ENCODE results near the gene TENM3.

The TENM3 gene

DNA sequence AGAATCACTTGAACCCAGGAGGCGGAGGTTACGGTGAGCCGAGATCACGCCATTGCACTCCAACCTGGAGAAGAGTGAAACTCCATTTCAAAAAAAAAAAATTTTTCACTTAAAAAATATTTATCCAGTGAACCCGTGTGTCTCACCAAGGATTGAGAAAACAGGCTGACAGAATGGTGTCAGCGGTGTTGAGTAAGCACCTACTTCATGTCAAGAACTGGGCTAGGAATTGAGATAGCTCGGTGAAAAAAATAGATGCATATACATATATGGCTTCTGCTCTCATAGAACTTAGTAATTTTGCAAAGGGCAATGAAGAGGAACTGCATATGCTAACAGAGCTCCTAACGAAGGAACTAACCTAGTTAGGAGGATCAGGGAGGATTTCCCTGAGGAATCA, 297.3 kb downstream of the TENM3 start:
- no peak overlapping the region for H3K27ac ChIP-seq (ENCODE audit: low read depth, low read length, poor library complexity, severe bottlenecking)
- no peak for TF ChIP-seq EZH2 (IDR thresholded peaks at IDR 0.05; ENCODE audit: borderline replicate concordance, low read length)
- TF ChIP-seq, protein P1, sequence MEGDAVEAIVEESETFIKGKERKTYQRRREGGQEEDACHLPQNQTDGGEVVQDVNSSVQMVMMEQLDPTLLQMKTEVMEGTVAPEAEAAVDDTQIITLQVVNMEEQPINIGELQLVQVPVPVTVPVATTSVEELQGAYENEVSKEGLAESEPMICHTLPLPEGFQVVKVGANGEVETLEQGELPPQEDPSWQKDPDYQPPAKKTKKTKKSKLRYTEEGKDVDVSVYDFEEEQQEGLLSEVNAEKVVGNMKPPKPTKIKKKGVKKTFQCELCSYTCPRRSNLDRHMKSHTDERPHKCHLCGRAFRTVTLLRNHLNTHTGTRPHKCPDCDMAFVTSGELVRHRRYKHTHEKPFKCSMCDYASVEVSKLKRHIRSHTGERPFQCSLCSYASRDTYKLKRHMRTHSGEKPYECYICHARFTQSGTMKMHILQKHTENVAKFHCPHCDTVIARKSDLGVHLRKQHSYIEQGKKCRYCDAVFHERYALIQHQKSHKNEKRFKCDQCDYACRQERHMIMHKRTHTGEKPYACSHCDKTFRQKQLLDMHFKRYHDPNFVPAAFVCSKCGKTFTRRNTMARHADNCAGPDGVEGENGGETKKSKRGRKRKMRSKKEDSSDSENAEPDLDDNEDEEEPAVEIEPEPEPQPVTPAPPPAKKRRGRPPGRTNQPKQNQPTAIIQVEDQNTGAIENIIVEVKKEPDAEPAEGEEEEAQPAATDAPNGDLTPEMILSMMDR (IDR thresholded peaks at IDR 0.05; ENCODE audit: low read length), result no peak
- no peaks in the 10 kb centered on the region for H4K20me1 ChIP-seq (ENCODE audit: insufficient read depth, low read length)
- H3K9me3 ChIP-seq (ENCODE audit: low read length), result no peaks in the 10 kb centered on the region
- H3K9ac ChIP-seq (ENCODE audit: low read length), result no peak overlapping the region
- H3K4me2 ChIP-seq (ENCODE audit: low read length), result no peak overlapping the region
- no peak overlapping the region for H2AFZ ChIP-seq (ENCODE audit: low read length)
- no peak overlapping the region for H3K4me3 ChIP-seq (ENCODE audit: low read depth, low read length, poor library complexity, severe bottlenecking)
- H3K36me3 ChIP-seq (ENCODE audit: insufficient read depth, low read length), result no peaks in the 10 kb centered on the region
- no peaks in the 10 kb centered on the region for H3K4me1 ChIP-seq (ENCODE audit: insufficient read depth, low read length, severe bottlenecking)
- no peaks in the 10 kb centered on the region for H3K27me3 ChIP-seq (ENCODE audit: insufficient read depth, low read length)
- no peaks in the 10 kb centered on the region for H3K79me2 ChIP-seq (ENCODE audit: insufficient read depth, low read length)
- H3F3A ChIP-seq (ENCODE audit: insufficient read depth, low read length), result no peaks in the 10 kb centered on the region
- H3K9me2 ChIP-seq (ENCODE audit: low read depth, low read length), result no peaks in the 10 kb centered on the region

DNA sequence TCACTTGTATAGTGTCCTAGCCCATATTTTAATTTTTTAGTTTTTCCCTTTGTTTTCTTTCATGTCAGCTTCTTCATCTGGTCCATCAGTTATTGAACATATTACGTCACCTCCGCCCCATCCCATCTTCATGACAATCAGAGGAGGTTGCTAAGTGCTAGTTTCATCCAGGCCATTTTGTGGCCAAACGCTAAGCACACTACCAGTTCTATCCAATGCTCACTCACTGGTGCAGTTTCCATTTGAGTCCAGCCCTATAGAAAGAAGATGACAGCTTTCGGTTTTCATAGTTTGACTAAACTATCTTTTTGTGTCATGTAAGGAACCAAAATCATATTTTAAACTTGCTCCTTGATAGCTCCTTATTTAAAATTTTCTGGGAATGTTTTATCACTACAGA, 304.2 kb downstream of the TENM3 start:
- no peaks in the 10 kb centered on the region for H3K9me2 ChIP-seq (ENCODE audit: low read depth, low read length)
- no peak overlapping the region for H3K4me3 ChIP-seq (ENCODE audit: low read depth, low read length, poor library complexity, severe bottlenecking)
- no peak overlapping the region for H3K27ac ChIP-seq (ENCODE audit: low read depth, low read length, poor library complexity, severe bottlenecking)

DNA sequence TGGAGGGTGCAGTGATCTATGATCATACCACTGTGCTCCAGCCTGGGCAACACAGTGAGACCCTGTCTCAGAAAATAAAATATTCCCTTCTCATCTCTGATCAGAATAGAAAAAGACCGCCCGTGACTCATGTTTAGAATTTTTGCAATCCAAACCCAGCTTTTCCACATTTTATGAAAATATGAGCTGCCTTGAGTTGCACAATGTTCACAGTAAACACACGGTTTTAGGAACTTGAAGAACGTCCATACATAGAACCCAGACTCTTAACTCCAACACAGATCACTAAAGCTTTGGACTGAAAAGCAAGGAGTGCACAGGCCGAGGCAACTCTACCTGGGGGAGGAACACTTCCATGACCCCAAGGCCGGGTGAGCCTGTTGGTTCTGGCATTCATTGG, 305.0 kb downstream of the TENM3 start:
- no peaks in the 10 kb centered on the region for H3K4me1 ChIP-seq (ENCODE audit: insufficient read depth, low read length, severe bottlenecking)
- H3K9me2 ChIP-seq (ENCODE audit: low read depth, low read length), result no peaks in the 10 kb centered on the region
- H3K27me3 ChIP-seq (ENCODE audit: insufficient read depth, low read length), result no peaks in the 10 kb centered on the region
- H3K79me2 ChIP-seq (ENCODE audit: insufficient read depth, low read length), result no peaks in the 10 kb centered on the region
- no peak overlapping the region for H2AFZ ChIP-seq (ENCODE audit: low read length)
- no peaks in the 10 kb centered on the region for H4K20me1 ChIP-seq (ENCODE audit: insufficient read depth, low read length)
- no peak overlapping the region for H3K4me2 ChIP-seq (ENCODE audit: low read length)
- no peaks in the 10 kb centered on the region for H3K36me3 ChIP-seq (ENCODE audit: insufficient read depth, low read length)
- H3K4me3 ChIP-seq (ENCODE audit: low read depth, low read length, poor library complexity, severe bottlenecking), result no peak overlapping the region
- H3F3A ChIP-seq (ENCODE audit: insufficient read depth, low read length), result no peaks in the 10 kb centered on the region
- no peak overlapping the region for H3K27ac ChIP-seq (ENCODE audit: low read depth, low read length, poor library complexity, severe bottlenecking)
- H3K9ac ChIP-seq (ENCODE audit: low read length), result no peak overlapping the region
- no peaks in the 10 kb centered on the region for H3K9me3 ChIP-seq (ENCODE audit: low read length)
- TF ChIP-seq EZH2 (IDR thresholded peaks at IDR 0.05; ENCODE audit: borderline replicate concordance, low read length), result no peak
- TF ChIP-seq, protein P1 (IDR thresholded peaks at IDR 0.05; ENCODE audit: low read length), result no peak

More for the DNA sequence above, 304.2 kb downstream of the TENM3 start:
- H3K9me3 ChIP-seq (ENCODE audit: low read length), result no peaks in the 10 kb centered on the region
- H4K20me1 ChIP-seq (ENCODE audit: insufficient read depth, low read length), result no peaks in the 10 kb centered on the region
- no peaks in the 10 kb centered on the region for H3K36me3 ChIP-seq (ENCODE audit: insufficient read depth, low read length)
- H3K4me2 ChIP-seq (ENCODE audit: low read length), result no peak overlapping the region
- no peak for TF ChIP-seq EZH2 (IDR thresholded peaks at IDR 0.05; ENCODE audit: borderline replicate concordance, low read length)
- TF ChIP-seq, protein P1 (IDR thresholded peaks at IDR 0.05; ENCODE audit: low read length), result no peak
- no peaks in the 10 kb centered on the region for H3F3A ChIP-seq (ENCODE audit: insufficient read depth, low read length)
- H3K27me3 ChIP-seq (ENCODE audit: insufficient read depth, low read length), result no peaks in the 10 kb centered on the region
- H3K9ac ChIP-seq (ENCODE audit: low read length), result no peak overlapping the region
- H3K4me1 ChIP-seq (ENCODE audit: insufficient read depth, low read length, severe bottlenecking), result no peaks in the 10 kb centered on the region
- H3K79me2 ChIP-seq (ENCODE audit: insufficient read depth, low read length), result no peaks in the 10 kb centered on the region
- H2AFZ ChIP-seq (ENCODE audit: low read length), result no peak overlapping the region
